Mucosa of rectum (tissue), 2 donors: Measurements from ENCODE around the gene MUC2.

Experiments used
- H3K27ac ChIP-seq, 2 donors: one replicate each; pipeline ENCODE4 v1.7.0; 2013; ENCODE audit warnings: inconsistent platforms in 2 of 2, low read depth in 2 of 2, low read length in 2 of 2
- H3K27me3 ChIP-seq, 2 donors: one replicate each; pipeline ENCODE4 v1.7.0; 2013; ENCODE audit warnings: low read length in 2 of 2; ENCODE audit not compliant: control insufficient read depth in 2 of 2, insufficient read depth in 2 of 2
- H3K36me3 ChIP-seq, 2 donors: one replicate each; pipeline ENCODE4 v1.7.0; 2013; ENCODE audit warnings: low read length in 2 of 2; ENCODE audit not compliant: control insufficient read depth in 2 of 2, insufficient read depth in 2 of 2
- H3K4me1 ChIP-seq, 2 donors: one replicate each; pipeline ENCODE4 v1.7.0; 2013; ENCODE audit warnings: low read length in 2 of 2, mild to moderate bottlenecking in 1 of 2; ENCODE audit not compliant: control insufficient read depth in 2 of 2, insufficient read depth in 2 of 2
- H3K4me3 ChIP-seq, 2 donors: one replicate each; pipeline ENCODE4 v1.7.0; 2013; ENCODE audit warnings: low read length in 2 of 2
- H3K9ac ChIP-seq, 2 donors: one replicate each; pipeline ENCODE4 v1.7.0; 2013; ENCODE audit warnings: low read length in 2 of 2, low read depth in 1 of 2, mild to moderate bottlenecking in 1 of 2
- H3K9me3 ChIP-seq, 2 donors: one replicate each; pipeline ENCODE4 v1.7.0; 2013; ENCODE audit warnings: low read length in 2 of 2; ENCODE audit not compliant: control insufficient read depth in 2 of 2
- donor health status: healthy.
- donor health status: Normal muscosa, but diverticular disease.

The MUC2 gene

DNA sequence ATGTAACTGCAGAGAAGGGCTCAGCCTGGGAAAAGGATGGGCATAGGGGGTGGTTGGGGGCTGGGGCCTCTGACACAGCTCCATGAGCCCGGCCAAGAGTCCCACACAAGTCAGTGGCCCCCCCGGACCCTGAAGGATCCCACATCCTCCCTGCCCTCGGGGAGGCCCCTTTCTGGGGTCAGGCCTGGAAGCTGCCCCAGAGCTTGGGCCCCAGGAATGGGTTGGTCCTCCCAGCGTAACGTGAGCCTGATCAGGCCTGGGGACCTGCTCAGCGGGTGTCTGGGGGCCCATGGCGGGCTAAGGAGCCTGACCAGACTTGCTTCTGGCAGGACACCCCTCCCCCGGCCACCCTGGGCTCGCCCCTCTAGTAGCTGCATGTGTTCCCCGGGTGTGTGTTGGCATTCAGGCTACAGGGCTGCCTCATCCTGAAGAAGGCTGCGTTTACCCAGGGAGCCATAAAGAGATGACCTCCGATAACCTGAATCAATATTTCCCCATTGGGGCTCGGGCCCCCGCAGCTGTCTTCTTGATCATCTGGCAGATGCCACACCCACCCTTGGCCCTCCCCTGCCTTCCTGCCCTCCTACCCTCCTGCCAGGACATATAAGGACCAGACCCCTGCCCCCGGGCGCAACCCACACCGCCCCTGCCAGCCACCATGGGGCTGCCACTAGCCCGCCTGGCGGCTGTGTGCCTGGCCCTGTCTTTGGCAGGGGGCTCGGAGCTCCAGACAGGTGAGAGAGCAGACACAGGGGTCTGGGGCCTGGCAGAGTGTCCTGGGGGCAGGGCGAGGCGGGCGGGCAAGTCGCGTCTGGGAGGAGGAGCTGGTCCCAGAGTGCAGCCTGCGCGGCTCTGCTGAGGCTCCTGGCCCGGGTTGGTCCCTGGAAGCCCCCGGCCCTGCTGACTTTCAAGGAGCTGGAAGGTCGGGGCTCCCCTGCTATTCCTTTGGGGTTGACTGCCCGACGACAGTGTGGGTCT is at the start of gene MUC2:
MUC2 (plus strand) TSS at position 631 of the 978 bp plus-strand sequence.
- H3K36me3 ChIP-seq: peaks cover 0 to 3% of the 10 kb centered on the region in 2 donors
- H3K4me1 ChIP-seq: peaks cover 18 to 26% of the 10 kb centered on the region in 2 donors
- peak within 1 kb of the TSS; percentile 6 to 71 for H3K9ac ChIP-seq
- H3K27ac ChIP-seq: peak within 1 kb of the TSS; percentile 65 to 79
- peak within 1 kb of the TSS; percentile 60 to 64 for H3K4me3 ChIP-seq
- no peaks in the 10 kb centered on the region for H3K27me3 ChIP-seq
- H3K9me3 ChIP-seq: no peaks in the 10 kb centered on the region

DNA sequence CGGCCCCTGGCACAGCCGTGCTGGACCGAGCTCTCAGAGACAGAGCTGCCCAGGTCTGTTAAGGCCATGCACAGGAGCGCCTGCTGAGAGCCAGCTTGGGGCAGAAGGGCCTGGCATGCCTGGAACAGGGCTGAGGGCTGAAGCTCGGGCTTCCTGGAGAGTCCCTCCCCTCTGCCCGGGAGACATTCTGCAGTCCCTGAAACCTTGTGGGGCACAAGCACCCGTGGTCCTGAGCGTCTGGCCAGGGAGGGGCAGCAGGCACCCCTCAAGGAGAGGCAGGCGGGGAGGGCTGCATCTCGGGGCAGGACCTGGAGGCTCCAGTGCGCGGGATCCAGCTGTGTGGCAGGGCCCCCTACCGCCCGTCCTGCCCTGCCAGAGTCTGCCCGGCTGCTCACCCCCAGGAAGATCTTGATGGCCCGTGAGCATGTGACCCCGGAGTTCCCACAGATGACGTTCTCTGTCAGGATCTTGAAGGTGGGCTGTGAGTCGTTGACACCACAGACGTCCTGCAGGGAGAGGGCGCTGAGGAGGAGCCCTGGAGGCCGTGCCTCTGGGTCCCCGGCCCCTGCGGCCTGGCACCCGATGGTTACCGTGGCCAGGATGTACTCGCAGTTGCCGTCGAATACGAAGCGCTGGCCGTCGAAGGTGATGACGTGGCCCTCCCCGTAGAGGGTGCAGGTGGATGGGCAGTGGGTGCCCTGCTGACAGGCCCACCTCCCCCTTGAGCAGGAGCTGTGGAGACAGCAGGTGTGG is 49.1 kb upstream of the MUC2 start:
- H3K27me3 ChIP-seq: no peaks in the 10 kb centered on the region
- no peak overlapping the region for H3K4me3 ChIP-seq
- no peaks in the 10 kb centered on the region for H3K4me1 ChIP-seq
- H3K36me3 ChIP-seq: no peaks in the 10 kb centered on the region
- H3K9ac ChIP-seq: no peak overlapping the region
- no peaks in the 10 kb centered on the region for H3K9me3 ChIP-seq
- no peak overlapping the region for H3K27ac ChIP-seq

DNA sequence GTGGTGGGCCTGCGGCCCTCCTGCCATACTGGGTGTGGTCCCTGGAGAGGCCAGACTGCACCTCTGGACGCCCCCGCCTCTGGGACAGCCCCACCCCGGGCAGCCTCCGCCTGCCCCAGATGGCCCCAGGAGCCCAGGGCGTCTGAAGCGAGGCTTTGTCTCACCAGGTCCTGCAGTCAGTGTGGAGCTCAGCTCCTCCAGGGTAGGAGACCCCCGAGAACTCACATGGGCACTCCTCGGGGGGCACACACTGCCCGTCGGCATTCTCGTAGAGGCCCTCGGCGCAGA is 48.6 kb upstream of the MUC2 start:
- no peaks in the 10 kb centered on the region for H3K9me3 ChIP-seq
- H3K27ac ChIP-seq: no peak overlapping the region
- no peak overlapping the region for H3K4me3 ChIP-seq
- H3K4me1 ChIP-seq: no peaks in the 10 kb centered on the region
- no peaks in the 10 kb centered on the region for H3K36me3 ChIP-seq
- no peak overlapping the region for H3K9ac ChIP-seq
- H3K27me3 ChIP-seq: no peaks in the 10 kb centered on the region

DNA sequence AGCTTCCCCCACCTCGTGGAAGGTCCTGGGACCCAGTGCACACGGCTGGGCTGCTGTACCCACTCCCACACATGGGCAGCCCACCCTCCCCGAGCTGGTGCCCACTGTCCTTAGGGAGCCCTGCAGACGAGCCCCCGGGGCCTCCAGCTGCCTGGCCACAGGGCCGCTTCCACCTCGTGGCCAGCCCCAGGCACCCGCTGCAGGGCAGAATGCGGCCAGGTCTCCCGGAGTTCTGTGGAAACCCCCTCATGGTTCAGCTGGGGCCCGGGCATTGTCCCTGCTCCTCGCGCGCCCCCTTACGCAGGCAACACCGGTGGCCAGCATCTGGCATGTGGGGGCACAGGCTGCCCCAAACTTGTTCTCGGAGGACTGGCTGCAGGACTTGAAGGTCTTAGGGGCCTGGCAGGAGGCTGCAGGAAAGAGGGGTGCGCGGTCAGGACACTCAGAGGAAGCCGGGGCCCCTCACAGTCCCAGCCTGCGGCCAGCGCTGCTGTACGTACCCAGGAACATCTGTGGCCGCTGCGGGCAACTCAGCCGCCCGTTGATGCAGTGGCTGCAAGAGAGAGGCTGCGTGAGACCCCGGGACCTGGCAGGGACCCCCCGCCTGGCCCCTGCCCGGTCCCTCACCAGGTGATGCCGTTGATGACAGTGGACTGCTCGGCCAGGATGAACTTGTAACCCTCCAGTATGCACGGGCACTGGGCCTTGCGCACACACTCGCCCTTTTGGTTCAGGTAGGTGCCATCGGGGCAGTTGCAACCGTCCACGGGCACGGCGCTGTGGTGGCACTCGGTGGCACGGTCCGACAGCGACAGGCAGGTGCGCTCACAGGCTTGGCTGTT is 47.8 kb upstream of the MUC2 start:
- H3K36me3 ChIP-seq: no peaks in the 10 kb centered on the region
- no peaks in the 10 kb centered on the region for H3K27me3 ChIP-seq
- H3K9me3 ChIP-seq: no peaks in the 10 kb centered on the region
- no peaks in the 10 kb centered on the region for H3K4me1 ChIP-seq
- H3K27ac ChIP-seq: no peak overlapping the region
- no peak overlapping the region for H3K4me3 ChIP-seq
- no peak overlapping the region for H3K9ac ChIP-seq

DNA sequence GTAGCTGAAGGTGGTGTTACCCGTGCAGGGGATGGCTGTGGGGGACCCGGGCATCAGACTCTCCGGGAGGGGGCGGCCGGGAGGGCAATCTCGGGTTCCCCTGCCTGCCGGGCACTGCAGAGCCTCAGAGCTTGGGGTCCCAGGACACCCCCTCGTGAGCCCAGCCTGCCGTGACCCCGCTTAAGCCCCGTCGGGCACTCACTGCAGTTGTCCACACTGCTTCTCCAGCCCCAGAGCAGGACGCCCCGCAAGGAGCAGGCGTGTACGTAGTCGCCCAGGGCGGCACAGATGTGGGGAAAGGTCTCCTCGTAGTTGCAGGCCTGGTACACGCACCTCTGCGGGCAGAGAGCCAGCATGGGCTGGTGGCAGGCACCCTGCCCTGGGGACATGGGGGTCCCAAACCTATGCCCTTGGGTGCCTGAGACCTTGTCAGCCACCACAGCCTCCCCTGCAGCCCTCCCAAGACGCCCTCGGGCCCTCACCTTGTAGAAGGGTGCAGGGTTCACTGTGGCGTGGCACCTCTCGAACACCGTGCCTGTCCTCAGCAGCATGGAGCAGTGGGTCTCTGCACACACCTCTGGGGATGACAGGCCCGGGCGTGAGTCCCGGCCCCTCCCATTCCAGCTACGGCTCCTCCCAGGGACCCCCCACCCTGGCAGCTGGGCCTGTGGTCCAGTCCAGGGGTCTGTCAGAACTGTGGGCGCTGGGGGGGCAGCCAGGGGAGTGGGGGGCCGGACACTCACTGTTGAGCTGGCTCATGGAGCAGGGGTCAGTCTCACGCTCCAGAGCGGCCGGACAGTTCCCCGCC is 47.0 kb upstream of the MUC2 start:
- Histone ChIP-seq H3K9ac (no peak overlapping the region), H3K9me3 (no peaks in the 10 kb centered on the region), H3K4me1 (no peaks in the 10 kb centered on the region), H3K36me3 (no peaks in the 10 kb centered on the region), H3K4me3 (no peak overlapping the region), H3K27me3 (no peaks in the 10 kb centered on the region), H3K27ac (no peak overlapping the region)

DNA sequence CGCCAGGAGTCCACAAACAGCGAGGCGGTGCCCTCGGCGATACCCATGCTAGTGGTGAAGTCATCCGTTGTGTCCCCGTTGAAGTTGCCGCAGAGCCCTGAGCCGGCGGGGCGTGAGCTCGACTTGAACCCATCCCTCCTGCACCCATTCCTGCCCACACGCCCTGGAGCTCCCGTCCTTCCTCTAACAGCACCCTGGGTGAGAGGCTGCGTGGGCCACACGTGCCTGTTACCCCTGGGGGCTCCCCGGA is 46.5 kb upstream of the MUC2 start:
- H3K9me3 ChIP-seq: no peaks in the 10 kb centered on the region
- H3K4me1 ChIP-seq: no peaks in the 10 kb centered on the region
- no peaks in the 10 kb centered on the region for H3K36me3 ChIP-seq
- no peak overlapping the region for H3K4me3 ChIP-seq
- no peak overlapping the region for H3K27ac ChIP-seq
- H3K27me3 ChIP-seq: no peaks in the 10 kb centered on the region
- H3K9ac ChIP-seq: no peak overlapping the region

DNA sequence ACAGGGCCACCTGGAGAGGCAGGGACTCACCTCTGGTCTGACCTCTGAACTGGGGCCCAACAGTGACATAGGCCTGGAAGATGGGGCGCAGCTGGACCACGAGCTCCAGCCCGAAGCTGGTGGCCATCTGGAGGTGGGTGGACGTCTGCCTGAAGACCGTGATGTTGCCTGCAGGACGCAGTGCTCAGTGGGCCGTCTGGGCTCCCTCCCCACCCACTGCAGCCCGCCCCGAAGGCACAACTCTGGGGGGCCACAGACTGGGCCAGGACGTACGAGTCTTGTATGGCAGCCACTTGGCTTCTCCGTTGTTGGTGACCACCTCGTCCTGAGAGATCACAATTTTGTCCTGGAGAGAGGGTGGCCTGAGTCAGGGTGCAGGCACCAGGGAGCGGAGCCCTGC is 46.1 kb upstream of the MUC2 start:
- Histone ChIP-seq H3K27ac (no peak overlapping the region), H3K4me1 (no peaks in the 10 kb centered on the region), H3K9me3 (no peaks in the 10 kb centered on the region), H3K4me3 (no peak overlapping the region), H3K36me3 (no peaks in the 10 kb centered on the region), H3K9ac (no peak overlapping the region), H3K27me3 (no peaks in the 10 kb centered on the region)

DNA sequence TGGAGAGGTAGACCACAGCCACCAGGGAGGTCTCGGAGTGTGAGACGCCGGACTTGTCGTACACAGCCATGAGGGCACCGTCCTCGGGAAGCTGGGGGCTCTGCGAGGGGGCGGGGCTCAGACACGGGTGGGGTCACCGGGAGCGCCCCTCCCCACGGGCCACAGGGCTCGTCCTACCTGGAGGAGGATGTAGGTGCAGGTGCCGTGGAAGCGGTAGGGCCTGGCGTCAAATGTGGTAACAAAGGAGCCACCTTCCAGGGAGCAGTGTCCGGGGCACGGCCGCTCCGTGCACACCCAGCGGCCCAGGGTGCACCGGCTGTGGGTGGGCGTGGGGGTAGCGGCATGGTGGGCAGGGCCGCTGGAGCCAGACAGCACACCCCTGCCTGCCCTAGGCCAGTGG is 45.6 kb upstream of the MUC2 start:
- Histone ChIP-seq H3K27ac (no peak overlapping the region), H3K9me3 (no peaks in the 10 kb centered on the region), H3K4me1 (no peaks in the 10 kb centered on the region), H3K9ac (no peak overlapping the region), H3K4me3 (no peak overlapping the region), H3K36me3 (no peaks in the 10 kb centered on the region), H3K27me3 (no peaks in the 10 kb centered on the region)

DNA sequence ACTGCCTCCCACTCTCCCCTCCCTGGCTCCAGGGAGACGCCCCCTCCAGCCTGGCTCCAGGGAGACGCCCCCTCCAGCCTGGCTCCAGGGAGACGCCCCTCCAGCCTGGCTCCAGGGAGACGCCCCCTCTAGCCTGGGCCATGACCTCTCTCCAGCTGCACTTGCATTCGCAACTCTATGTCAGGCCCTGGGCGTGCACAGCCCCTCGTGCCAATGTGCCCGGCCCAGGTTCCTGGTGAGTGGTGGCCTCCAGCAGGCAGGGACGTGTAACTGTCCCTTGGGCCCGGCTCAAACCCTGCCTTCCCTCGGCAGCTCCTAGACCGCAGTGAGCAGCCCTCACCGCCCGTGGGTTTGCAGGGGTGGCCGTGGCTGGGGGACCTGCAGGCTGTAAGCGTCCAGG is 45.0 kb upstream of the MUC2 start:
- no peak overlapping the region for H3K9ac ChIP-seq
- no peaks in the 10 kb centered on the region for H3K36me3 ChIP-seq
- H3K27me3 ChIP-seq: no peaks in the 10 kb centered on the region
- H3K4me1 ChIP-seq: no peaks in the 10 kb centered on the region
- H3K27ac ChIP-seq: no peak overlapping the region
- H3K4me3 ChIP-seq: no peak overlapping the region
- no peaks in the 10 kb centered on the region for H3K9me3 ChIP-seq
